ENCODE results near the gene DNAH12.
"Not testable (repeated sequence)": the region's sequence is repeated elsewhere in the genome, so short reads cannot be mapped to it uniquely, and the experiment has no call there.

Gene DNAH12

DNA sequence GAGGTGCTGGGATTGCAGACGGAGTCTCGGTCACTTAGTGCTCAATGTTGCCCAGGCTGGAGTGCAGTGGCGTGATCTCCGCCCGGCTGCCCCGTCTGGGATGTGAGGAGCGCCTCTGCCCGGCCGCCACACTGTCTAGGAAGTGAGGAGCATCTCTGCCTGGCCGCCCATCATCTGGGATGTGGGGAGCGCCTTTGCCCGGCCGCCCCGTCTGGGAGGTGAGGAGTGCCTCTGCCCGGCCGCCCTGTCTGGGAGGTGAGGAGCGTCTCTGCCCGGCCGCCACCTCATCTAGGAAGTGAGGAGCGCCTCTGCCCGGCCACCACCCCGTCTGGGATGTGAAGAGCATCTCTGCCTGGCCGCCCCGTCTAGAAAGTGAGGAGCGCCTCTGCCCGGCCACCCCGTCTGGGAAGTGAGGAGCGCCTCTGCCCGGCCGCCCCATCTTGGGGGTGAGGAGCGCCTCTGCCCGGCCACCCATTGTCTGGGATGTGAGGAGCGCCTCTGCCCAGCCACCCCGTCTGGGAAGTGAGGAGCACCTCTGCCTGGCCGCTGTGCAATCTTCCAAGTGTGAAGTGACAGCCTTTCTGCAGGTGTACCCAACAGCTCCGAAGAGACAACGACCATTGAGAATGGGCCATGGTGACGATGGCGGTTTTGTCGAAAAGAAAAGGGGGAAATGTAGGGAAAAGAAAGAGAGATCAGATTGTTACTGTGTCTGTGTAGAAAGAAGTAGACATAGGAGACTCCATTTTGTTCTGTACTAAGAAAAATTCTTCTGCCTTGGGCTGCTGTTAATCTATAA is 205.7 kb downstream of the DNAH12 start:
- DNase-seq (ENCODE audit: insufficient read length, low spot score); FAIRE-seq: not testable (repeated sequence)

DNA sequence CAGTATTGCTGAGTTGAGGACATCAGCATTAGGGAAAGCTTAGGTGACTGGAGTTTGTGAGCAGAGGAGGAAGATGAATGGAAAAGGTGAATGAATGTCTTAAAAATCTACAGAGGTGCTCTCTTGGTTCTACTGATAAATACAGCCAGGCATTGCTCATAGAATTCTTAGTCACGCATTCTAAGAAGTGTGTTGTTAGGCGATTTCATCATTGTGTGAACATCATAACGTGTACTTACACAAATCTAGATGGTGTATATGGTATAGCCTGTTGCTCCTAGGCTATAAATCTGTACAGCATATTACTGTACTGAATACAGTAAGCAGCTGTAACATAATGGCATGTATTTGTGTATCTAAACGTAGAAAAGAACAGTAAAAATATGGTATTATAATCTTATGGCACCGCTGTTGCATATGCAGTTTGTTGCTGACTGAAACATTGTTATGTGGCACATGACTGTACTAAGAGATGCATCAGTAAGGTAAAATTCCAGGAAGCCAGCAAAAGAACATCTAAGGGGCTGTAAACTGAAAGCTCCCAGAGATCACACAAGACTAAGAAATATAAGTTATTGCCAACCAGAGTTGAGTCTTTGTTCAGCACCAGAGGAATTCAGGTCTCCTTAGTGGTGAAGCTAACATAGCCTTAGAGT is 208.7 kb downstream of the DNAH12 start:
- DNase-seq (ENCODE audit: insufficient read length, low spot score) = no peak
- FAIRE-seq = peak; percentile 57

DNA sequence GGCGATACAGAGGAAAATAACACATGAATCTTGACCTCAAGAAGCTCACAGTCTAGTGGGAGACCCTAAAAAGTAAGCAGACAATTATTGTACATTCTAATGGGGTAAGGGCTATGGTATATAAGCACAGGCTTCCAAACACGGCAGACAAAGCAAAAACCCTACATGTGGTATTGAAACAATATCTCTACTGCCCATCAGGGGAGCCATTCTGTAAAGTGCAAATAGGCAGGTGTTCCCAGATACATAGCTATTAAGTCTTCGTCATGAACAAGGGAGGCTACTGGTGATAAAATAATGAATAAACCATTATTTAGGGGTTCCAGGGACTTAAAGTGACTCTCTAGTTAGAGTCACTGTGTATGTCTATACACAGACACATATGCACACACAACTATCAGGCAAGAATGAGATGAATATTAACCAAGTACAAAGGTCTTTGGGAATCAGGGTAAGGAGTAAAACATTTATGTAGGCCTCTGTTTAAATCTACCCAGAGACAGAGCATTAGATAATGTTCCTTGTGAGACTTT is 213.0 kb downstream of the DNAH12 start:
- FAIRE-seq (no peak), DNase-seq (ENCODE audit: insufficient read length, low spot score) (no peak)

DNA sequence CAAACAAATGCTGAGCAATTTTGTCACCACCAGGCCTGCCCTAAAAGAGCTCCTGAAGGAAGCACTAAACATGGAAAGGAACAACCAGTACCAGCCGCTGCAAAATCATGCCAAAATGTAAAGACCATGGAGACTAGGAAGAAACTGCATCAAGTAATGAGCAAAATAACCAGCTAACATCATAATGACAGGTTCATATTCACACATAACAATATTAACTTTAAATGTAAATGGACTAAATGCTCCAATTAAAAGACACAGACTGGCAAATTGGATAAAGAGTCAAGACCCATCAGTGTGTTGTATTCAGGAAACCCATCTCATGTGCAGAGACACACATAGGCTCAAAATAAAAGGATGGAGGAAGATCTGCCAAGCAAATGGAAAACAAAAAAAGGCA is 217.6 kb downstream of the DNAH12 start:
- not testable (repeated sequence) for DNase-seq (ENCODE audit: insufficient read length, low spot score); FAIRE-seq

DNA sequence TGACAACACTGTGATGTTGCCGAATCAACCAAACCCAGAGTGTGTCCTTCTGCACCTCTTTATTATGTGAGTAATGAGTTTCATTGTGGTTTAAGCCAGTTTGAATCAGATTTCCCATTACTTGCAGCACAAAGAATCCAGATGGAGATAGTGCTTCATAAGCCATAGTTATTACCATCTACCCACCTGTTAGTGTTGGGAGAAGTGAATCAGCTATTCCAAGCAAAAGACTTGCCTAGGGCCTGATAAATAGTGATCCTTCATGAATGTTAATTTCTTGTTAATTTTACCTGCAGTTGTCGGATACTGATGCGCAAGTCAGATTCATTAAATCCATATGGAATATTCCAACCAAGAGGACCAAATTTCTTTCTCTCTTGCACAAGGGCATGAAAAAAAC is 229.9 kb downstream of the DNAH12 start:
- DNase-seq (ENCODE audit: insufficient read length, low spot score) (no peak), FAIRE-seq (no peak)

DNA sequence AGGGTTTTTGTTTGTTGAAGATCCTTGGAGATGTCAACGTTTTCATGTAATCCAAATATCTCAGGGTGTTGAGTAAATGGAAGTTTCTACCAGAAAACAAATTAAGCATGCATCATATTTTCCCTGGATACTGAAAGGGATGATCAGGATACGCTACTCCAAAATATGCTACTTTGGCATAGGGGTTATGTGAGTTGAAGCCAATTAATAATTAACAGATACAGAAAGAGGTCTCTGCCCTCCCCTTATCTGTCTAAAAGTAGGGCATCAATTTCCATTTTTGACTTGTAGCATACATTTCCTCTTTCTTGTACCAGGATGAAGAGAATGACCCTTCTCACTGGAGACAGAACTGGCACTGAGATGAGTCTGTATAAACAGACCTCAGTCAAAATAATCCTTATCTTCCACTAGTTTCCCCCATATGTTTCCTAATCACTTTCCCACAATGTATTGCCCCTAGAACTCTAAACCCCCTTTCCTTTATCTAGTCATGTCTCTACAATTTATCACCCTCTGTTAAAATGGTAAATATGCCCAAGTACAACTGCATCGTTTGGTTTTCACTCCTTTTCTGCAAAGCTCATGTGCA is 234.3 kb downstream of the DNAH12 start:
- no peak for FAIRE-seq
- DNase-seq (ENCODE audit: insufficient read length, low spot score) = no peak

DNA sequence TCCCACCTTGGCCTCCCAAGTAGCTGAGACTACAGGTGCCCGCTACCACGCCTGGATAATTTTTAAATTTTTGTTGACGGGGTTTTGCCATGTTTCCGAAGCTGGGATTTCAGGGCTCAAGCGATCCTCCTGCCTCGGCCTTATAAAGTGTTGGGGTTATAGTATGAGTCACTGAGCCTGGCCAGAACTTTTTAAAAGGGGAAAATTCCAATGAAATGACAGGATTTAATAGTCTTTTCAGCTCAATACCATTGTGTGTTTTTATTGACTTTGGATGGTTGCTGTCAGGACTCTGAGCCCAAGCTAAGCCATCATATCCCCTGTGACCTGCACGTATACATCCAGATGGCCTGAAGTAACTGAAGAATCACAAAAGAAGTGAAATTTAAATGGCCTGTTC is 240.6 kb downstream of the DNAH12 start:
- FAIRE-seq = not testable (repeated sequence)
- DNase-seq (ENCODE audit: insufficient read length, low spot score) = peak; percentile 21

DNA sequence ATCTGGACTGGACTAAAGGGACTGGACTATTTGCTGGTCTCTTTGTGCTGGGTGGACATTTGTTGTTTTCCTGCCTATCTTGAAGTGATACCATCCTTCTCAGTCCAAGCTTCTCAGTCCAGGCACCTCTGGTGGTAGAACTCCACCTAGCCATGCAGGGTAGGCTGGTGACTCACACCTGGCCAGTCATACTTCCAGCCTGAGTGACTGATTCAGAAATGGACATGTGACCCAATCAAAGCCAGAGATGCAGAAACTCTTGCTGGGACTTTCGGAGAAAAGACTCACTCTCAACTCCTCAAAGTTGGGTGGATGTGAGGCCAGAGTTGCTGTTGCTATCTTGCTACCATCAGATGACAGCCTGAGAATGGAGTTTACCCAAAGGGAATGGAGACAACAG is 246.1 kb downstream of the DNAH12 start:
- no peak for FAIRE-seq
- DNase-seq (ENCODE audit: insufficient read length, low spot score) = peak; percentile 30

DNA sequence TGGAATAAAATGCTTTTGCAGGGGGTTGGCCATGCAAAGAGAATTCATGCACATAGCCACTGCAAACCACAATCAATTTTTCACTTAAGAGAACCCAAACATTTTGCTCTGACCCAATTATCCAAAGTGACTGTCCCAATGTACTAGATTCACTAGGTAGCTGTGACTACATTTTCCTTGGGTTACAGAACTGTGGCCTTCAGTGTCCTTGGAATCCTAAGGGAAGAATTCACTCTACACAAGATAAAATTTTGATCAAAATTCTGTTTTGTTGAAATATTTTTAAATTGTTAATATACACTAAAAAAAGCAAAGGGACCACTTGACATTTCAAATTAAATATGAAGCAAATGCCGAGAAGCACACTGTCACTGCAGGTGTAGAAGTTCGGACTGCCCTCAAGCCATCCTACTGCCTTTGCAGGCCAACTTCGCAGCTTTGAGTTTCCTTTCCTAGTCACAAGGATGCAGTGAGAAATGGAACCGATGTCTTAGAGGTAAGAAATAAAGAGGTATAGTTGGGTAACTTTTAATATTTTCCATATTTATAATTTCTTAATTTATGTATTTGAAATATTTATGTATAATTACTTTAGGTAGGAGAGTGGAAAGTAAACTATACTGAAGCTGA is 251.1 kb downstream of the DNAH12 start:
- FAIRE-seq = no peak
- no peak for DNase-seq (ENCODE audit: insufficient read length, low spot score)

DNA sequence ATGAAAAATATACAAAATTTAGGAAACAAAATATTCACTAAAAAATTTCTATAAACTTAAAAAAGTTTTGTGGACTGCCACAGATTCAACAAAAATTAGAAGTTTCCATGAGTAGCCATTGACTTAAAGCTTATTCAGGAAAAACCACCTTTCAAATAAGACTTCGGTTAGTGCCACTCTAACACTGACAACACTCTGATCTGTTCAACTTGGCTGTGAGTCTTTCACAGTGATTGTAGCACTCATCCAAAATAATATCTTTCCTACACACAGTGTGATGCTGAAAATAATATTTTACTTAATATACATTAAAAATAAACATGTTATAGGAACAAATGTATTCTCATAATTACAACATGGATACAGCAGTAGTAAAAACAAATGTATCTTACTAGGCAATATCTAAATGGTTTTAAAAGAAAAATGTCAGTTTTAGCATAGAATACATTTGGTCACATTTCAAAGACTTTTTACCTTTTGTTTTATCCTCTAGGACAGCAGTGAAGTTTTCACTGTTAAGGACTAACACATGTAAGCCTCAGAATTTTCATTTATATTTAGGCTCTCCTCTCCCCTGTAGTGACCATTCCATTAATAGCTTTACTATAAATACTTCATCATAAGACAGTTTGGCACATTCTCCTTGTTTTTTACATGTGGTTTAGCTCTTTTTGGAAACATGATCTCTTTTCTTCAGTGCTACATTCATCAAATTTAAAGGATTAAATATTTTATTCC is 251.8 kb downstream of the DNAH12 start, which contains the start of gene ASB14:
Gene ASB14 (minus strand): TSS at position 527 of the 738 bp plus-strand sequence. CDS start 652 bp downstream, outside the sequence.
- FAIRE-seq (no peak), DNase-seq (ENCODE audit: insufficient read length, low spot score) (no peak)

DNA sequence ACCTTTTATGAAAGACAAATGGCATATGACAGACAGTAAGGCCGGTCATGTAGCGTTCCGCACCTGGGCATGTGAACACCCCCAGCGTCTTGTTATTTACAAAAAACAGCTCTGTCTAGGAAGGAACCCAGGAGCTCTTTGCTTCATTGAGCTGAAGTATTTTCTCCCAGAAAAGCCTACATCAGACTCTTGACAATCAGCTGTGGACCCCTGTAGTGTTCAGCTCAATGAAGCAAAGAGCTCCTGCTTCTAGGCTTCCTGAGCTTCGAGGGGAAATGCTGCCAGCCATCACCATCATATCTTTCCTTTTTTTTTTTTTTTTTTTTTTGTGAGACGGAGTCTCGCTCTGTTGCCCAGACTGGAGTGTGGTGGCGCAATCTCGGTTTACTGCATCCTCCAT is 255.7 kb downstream of the DNAH12 start:
- DNase-seq (ENCODE audit: insufficient read length, low spot score) (no peak), FAIRE-seq (no peak)

DNA sequence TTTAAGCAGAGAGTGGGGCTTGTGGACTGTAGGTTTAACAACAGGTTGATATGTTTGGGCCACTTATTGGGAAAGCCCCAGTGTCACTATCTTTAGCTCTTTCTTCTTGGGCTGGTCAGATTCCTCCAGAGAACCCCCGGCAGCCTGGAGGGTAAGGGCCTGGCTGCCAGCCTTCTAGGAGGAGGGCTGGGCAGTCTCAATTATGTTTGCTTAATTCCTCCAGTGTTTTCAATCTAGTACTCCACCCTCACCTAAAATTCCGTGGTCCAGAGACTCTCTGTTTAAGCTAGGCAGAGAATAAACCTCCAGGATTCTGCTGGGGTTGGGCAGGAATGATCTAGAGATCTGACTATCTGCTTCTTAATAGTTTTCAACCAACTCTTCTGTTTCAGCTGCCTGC is 256.9 kb downstream of the DNAH12 start:
- FAIRE-seq (no peak), DNase-seq (ENCODE audit: insufficient read length, low spot score) (no peak)

DNA sequence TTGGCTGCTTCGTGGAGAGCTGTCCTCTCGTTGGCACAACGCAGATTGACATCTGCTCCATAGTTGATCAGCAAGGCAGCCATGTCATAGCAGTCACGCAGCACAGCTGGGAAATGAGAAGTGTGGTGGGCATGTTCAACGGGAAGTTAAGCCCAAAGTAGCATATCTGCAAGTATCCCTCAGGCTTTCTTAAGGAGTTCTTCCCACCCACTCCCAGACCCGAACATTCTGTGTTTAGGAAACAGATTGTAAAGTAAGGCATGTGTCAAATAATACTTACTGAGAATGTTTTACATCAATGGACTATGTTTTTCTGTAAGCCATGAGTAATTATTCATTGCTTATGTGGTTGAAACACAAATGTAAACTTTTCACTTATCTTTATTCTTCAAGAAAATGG is 260.8 kb downstream of the DNAH12 start:
- no peak for DNase-seq (ENCODE audit: insufficient read length, low spot score)
- peak; percentile 36 for FAIRE-seq

DNA sequence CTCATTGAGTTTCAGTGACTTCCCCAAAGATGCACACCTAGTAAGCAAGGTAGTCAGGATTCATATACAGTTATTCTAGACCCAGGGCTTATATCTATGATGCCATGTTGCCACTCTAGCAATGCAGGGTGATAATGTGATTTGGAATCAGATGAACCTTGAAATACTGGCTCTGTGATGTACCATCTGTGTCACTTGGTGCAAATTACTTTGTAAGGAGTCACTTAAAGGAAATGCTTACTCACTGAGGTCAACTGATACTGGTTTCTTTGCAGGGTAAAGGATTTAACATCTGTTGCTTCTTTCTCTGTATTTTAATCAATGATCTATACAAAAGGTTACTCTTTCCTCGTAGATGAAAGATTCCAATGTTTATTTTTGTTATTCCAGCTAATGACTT is 262.4 kb downstream of the DNAH12 start:
- FAIRE-seq = peak; percentile 20

DNA sequence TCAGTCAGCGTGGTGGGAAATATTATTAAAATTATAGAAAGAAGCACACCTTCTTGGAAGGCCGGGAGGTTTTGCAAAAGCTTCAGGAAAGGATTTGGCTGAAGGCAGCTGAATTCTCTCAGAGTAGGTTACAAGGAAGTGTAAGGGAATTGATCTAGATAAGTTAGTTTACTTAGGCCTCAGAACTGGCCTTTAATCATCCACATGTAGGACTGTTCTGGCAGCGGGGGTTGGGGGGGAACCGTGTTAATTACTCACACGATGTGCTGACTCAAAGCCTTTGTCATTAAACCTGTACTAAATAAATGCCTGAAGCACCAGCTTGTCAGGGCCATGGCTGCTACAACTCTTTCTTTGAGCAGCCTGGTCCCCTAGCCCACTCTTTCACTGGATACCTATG is 264.5 kb downstream of the DNAH12 start:
- DNase-seq (ENCODE audit: insufficient read length, low spot score) = no peak
- no peak for FAIRE-seq

More for the DNA sequence above, 262.4 kb downstream of the DNAH12 start:
- DNase-seq (ENCODE audit: insufficient read length, low spot score) = no peak

DNA sequence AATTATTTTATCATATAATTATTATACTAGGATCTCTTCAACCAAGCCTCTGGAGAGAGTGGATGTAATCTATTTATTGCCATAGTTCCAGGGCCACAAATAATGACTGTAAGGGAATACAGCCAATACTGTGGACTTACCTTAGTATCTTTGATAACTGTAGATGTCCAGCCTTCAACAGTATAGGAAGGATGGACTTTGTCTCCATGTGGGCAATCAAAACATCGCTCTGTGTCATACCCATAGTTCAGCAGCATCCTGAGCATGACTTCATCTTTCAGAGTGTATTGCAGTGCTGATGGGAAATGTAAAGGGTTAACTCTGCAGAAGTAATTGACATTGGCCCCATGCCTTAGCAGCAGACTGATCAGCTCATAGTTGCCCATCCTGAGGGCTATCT is 265.9 kb downstream of the DNAH12 start:
- no peak for DNase-seq (ENCODE audit: insufficient read length, low spot score)
- peak; percentile 4 for FAIRE-seq

DNA sequence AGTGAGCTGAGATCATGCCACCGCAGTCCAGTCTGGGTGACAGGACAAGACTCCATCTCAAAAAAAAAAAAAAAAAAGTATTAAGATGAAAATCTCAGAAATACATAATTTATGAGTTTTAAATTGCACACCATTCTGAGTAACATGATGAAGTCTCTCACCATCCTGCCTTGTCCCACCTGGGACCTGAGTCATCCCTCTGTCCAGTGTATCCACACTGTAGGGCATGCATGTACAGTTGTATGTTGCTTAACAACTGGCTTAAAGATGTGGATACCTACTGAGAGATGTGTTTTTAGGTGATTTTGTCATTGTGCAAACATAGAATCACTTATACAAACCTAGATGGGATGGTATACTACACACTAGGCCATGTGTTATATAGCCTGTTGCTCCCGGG is 268.8 kb downstream of the DNAH12 start:
- no peak for FAIRE-seq
- no peak for DNase-seq (ENCODE audit: insufficient read length, low spot score)

DNA sequence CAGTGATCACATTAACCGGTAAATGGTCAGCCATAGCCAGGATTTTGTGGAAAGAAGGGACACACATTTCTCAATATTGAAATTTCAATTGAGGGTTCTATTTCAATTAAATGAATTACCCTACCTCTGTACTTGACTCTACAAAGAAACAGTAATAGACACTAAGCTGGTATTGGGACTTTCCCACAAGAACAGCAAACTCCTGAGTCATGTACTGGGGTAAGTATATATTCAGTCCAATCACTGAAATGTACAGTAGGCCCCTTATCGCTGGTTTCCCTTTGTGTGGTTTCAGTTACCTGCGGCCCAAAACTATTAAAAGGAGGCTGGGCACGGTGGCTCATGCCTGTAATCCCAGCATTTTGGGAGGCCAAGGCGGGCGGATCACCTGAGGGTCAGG is 269.3 kb downstream of the DNAH12 start:
- no peak for FAIRE-seq
- DNase-seq (ENCODE audit: insufficient read length, low spot score) = no peak

DNA sequence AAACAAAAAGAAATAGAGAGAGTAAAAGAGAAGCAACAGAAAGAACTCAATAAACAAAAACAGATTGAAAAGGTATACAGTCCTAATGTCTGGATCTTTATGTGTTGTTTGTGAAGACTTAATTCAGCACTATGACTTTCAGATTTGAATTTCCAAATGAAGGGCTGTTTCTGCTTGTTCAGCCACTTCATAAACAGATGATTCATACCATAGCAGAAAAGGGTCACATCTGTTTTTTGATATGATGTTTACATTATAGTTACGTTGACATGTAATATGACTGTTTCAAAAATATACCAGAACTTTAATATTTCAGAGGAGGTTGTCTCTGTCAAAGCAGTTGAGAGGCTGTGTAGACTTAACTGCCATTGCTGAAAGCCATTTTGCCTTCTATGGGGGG is 275.7 kb downstream of the DNAH12 start:
- no peak for DNase-seq (ENCODE audit: insufficient read length, low spot score)
- FAIRE-seq = no peak

DNA sequence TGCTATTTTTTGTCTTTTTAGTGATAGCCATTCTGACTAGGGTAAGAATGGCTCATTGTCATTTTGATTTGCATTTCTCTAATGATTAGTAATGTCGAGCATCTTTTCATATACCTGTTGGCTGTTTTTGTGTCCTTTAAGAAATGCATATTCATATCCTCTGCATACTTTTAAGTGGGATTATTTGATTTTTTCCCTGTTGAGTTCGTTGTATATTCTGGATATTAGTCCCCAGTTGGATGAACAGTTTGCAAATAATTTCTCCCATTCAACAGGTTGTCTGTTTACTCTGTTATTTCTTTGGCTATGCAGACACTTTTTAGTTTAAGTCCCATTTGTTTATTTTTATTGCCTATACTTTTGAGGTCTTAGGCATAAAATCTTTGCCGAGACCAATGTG is 282.2 kb downstream of the DNAH12 start:
- no peak for FAIRE-seq
- DNase-seq (ENCODE audit: insufficient read length, low spot score) = no peak
